IMR-90 (cell line): Measurements from ENCODE around the gene SOBP. TPM values are rescaled to one million over a fixed set of nuclear protein-coding genes. Genes with fewer than 3 reads are reported as not detected.

ENCODE experiments used
- ATAC-seq: fragments of 200-7000 bp; cut with Tn5 transposase; 2 replicates; pipeline ENCODE4 v1.9.1; 2020; ENCODE audit warnings: low read depth, mild to moderate bottlenecking, moderate library complexity
- BruUV-seq: library from RNA; stranded (reverse); fragments of 400-500 nt; replicated peaks from 2 replicates; lab custom pipeline; 2021; lab: Mats Ljungman, UMichigan
- CTCF ChIA-PET: fragments of 300-600 bp; formaldehyde crosslinking; extraction: SDS; loops from one replicate; lab custom pipeline; 2021; ENCODE audit warnings: antibody characterized with exemption; lab: Yijun Ruan, JAX
- POLR2A ChIA-PET: fragments of 300-600 bp; sonication (Branson Sonifier 250); formaldehyde crosslinking; loops from one replicate; lab custom pipeline; 2022; ENCODE audit warnings: antibody characterized with exemption; ENCODE audit not compliant: unreplicated experiment; lab: Charles Lee
- DNase-seq: peaks from one replicate; pipeline ENCODE4 v3.0.0; 2013
- H2AFZ ChIP-seq: replicated peaks from 2 replicates; pipeline ENCODE3; 2013; ENCODE audit warnings: low read length, mild to moderate bottlenecking; ENCODE audit not compliant: poor library complexity
- H2AK5ac ChIP-seq: 2 replicates; pipeline ENCODE4 v1.6.1; 2013; ENCODE audit warnings: low read depth, low read length, inconsistent platforms
- H2AK9ac ChIP-seq: replicated peaks from 2 replicates; pipeline ENCODE3; 2013; ENCODE audit warnings: mild to moderate bottlenecking, low read depth, low read length, moderate library complexity; ENCODE audit not compliant: poor library complexity
- H2BK120ac ChIP-seq: 2 replicates; pipeline ENCODE4 v1.6.1; 2013; ENCODE audit warnings: low read depth, low read length, inconsistent platforms
- H2BK15ac ChIP-seq: 3 replicates; pipeline ENCODE4 v1.6.1; 2013; ENCODE audit warnings: low read depth, low read length, inconsistent platforms
- H2BK20ac ChIP-seq: 2 replicates; pipeline ENCODE4 v1.6.1; 2013; ENCODE audit warnings: low read depth, mild to moderate bottlenecking, inconsistent platforms, low read length, moderate library complexity
- H2BK5ac ChIP-seq: 2 replicates; pipeline ENCODE4 v1.6.1; 2013; ENCODE audit warnings: mild to moderate bottlenecking, low read depth, low read length, inconsistent platforms; ENCODE audit not compliant: poor library complexity, severe bottlenecking
- H3K14ac ChIP-seq: replicated peaks from 2 replicates; pipeline ENCODE4 v1.6.1; 2013; ENCODE audit warnings: low read depth, low read length, inconsistent platforms
- H3K18ac ChIP-seq: 2 replicates; pipeline ENCODE4 v1.6.1; 2013; ENCODE audit warnings: low read depth, low read length, control low read depth
- H3K23ac ChIP-seq: 2 replicates; pipeline ENCODE4 v1.6.1; 2013; ENCODE audit warnings: low read depth, low read length, inconsistent platforms
- H3K27ac ChIP-seq: 2 replicates; pipeline ENCODE4 v1.5.1; 2013; ENCODE audit warnings: mild to moderate bottlenecking, control low read depth, low read length; ENCODE audit not compliant: insufficient read depth
- H3K27me3 ChIP-seq: 2 replicates; pipeline ENCODE4 v1.6.1; 2013; ENCODE audit warnings: low read length; ENCODE audit not compliant: control insufficient read depth, insufficient read depth
- H3K36me3 ChIP-seq: 2 replicates; pipeline ENCODE4 v1.6.1; 2013; ENCODE audit warnings: low read length, mixed read lengths; ENCODE audit not compliant: control insufficient read depth, insufficient read depth
- H3K4ac ChIP-seq: 2 replicates; pipeline ENCODE4 v1.6.1; 2013; ENCODE audit warnings: low read depth, low read length, inconsistent platforms
- H3K4me1 ChIP-seq: 2 replicates; pipeline ENCODE4 v1.6.1; 2013; ENCODE audit warnings: low read length, mixed read lengths; ENCODE audit not compliant: control insufficient read depth, insufficient read depth
- H3K4me2 ChIP-seq: 2 replicates; pipeline ENCODE4 v1.6.1; 2013; ENCODE audit warnings: low read depth, mild to moderate bottlenecking, control low read depth, low read length, moderate library complexity
- H3K4me3 ChIP-seq: 2 replicates; pipeline ENCODE4 v1.5.1; 2013; ENCODE audit warnings: low read depth, mild to moderate bottlenecking, control low read depth, low read length, moderate library complexity; ENCODE audit not compliant: insufficient read depth
- H3K56ac ChIP-seq: 2 replicates; pipeline ENCODE4 v1.6.1; 2013; ENCODE audit warnings: low read length, inconsistent platforms; ENCODE audit not compliant: insufficient read depth; ENCODE audit errors: extremely low read depth
- H3K79me1 ChIP-seq, 2 experiments: 2 replicates each; pipeline ENCODE4 v1.6.1; 2013; ENCODE audit warnings: low read length in 2 of 2, inconsistent platforms in 1 of 2, low read depth in 1 of 2
- H3K9ac ChIP-seq: 2 replicates; pipeline ENCODE4 v1.6.1; 2013; ENCODE audit warnings: low read depth, low read length, control low read depth
- H3K9me1 ChIP-seq: 2 replicates; pipeline ENCODE4 v1.6.1; 2013; ENCODE audit warnings: low read length, inconsistent platforms; ENCODE audit not compliant: insufficient read depth
- H3K9me3 ChIP-seq: 2 replicates; pipeline ENCODE4 v1.6.1; 2013; ENCODE audit warnings: low read length; ENCODE audit not compliant: control insufficient read depth, insufficient read depth
- H4K20me1 ChIP-seq: 2 replicates; pipeline ENCODE4 v1.6.1; 2013; ENCODE audit warnings: low read length, inconsistent platforms; ENCODE audit not compliant: insufficient read depth
- H4K5ac ChIP-seq: 2 replicates; pipeline ENCODE4 v1.6.1; 2013; ENCODE audit warnings: mild to moderate bottlenecking, low read depth, low read length, control low read depth
- H4K8ac ChIP-seq, 2 experiments: 2 replicates each; pipeline ENCODE4 v1.6.1; 2013; ENCODE audit warnings: low read depth in 2 of 2, low read length in 2 of 2, control low read depth in 1 of 2, inconsistent platforms in 1 of 2
- H4K91ac ChIP-seq: 2 replicates; pipeline ENCODE4 v1.6.1; 2013; ENCODE audit warnings: low read depth, low read length, inconsistent platforms; ENCODE audit not compliant: insufficient read depth
- BHLHE40 ChIP-seq: fragments of 150-350 bp; IDR thresholded peaks from 2 replicates; pipeline ENCODE4 v1.6.1; 2016; ENCODE audit warnings: mild to moderate bottlenecking, low read depth, low read length
- CEBPB ChIP-seq: IDR thresholded peaks from 2 replicates; pipeline ENCODE4 v1.6.1; 2012; ENCODE audit warnings: low read depth, low read length, improper control_type of control experiment
- CHD1 ChIP-seq: IDR thresholded peaks from 2 replicates; pipeline ENCODE4 v1.6.1; 2012; ENCODE audit warnings: low read depth, low read length, improper control_type of control experiment
- FOS ChIP-seq: fragments of 150-350 bp; IDR thresholded peaks from 2 replicates; pipeline ENCODE4 v1.6.1; 2016; ENCODE audit warnings: low read depth, low read length
- MAFK ChIP-seq: IDR thresholded peaks from 2 replicates; pipeline ENCODE4 v1.6.1; 2012; ENCODE audit warnings: low read depth, low read length, improper control_type of control experiment
- MAZ ChIP-seq: IDR thresholded peaks from 2 replicates; pipeline ENCODE4 v1.6.1; 2012; ENCODE audit warnings: low read depth, mild to moderate bottlenecking, low read length, improper control_type of control experiment, moderate library complexity, borderline replicate concordance
- MXI1 ChIP-seq: IDR thresholded peaks from 2 replicates; pipeline ENCODE4 v1.6.1; 2012; ENCODE audit warnings: low read depth, mild to moderate bottlenecking, low read length, moderate library complexity, borderline replicate concordance
- NFE2L2 ChIP-seq: fragments of 150-350 bp; IDR thresholded peaks from 2 replicates; pipeline ENCODE4 v1.6.1; 2016; ENCODE audit warnings: low read depth, mild to moderate bottlenecking, low read length
- POLR2A ChIP-seq: IDR thresholded peaks from 2 replicates; pipeline ENCODE4 v1.6.1; 2012; ENCODE audit warnings: mild to moderate bottlenecking, low read depth, low read length
- RAD21 ChIP-seq: IDR thresholded peaks from 2 replicates; pipeline ENCODE4 v1.6.1; 2012; ENCODE audit warnings: low read length, improper control_type of control experiment
- RCOR1 ChIP-seq: IDR thresholded peaks from 2 replicates; pipeline ENCODE4 v1.6.1; 2012; ENCODE audit warnings: mild to moderate bottlenecking, low read length, improper control_type of control experiment; ENCODE audit not compliant: insufficient replicate concordance
- RFX5 ChIP-seq: IDR thresholded peaks from 2 replicates; pipeline ENCODE4 v1.8.0; 2012; ENCODE audit warnings: low read depth, mild to moderate bottlenecking, low read length, moderate library complexity
- SMC3 ChIP-seq: fragments of 150-350 bp; IDR thresholded peaks from 2 replicates; pipeline ENCODE4 v1.6.1; 2016; ENCODE audit warnings: low read depth, mild to moderate bottlenecking, antibody characterized with exemption, low read length, moderate library complexity
- USF2 ChIP-seq: fragments of 150-350 bp; IDR thresholded peaks from 2 replicates; pipeline ENCODE4 v1.6.1; 2017; ENCODE audit warnings: mild to moderate bottlenecking, antibody characterized with exemption, low read length, low read depth
- WGBS, 2 experiments: methylation state at CpG; one replicate each; pipeline versions ENCODE4 v1.1.5 to v1.1.7; 2013; ENCODE audit warnings: missing lambda C conversion rate in 2 of 2; ENCODE audit not compliant: insufficient read length in 1 of 2; ENCODE audit errors: extremely low coverage in 2 of 2; 5-methylcytosine and 5-hydroxymethylcytosine counted together
- dilution Hi-C: fragments of 300-500 bp; cut with HindIII; formaldehyde crosslinking; loops from one replicate; pipeline ENCODE4 v1.14.3; 2018; ENCODE audit warnings: low sequenced_read_pairs; ENCODE audit not compliant: unreplicated experiment
- in situ Hi-C: fragments of 300-500 bp; cut with MboI; formaldehyde crosslinking; loops from 3 replicates; pipeline ENCODE4 v1.14.3; 2019; ENCODE audit warnings: low sequenced_read_pairs, inconsistent platforms, mixed read lengths
- intact Hi-C: fragments of 100-400 bp; cut with micrococcal nuclease; formaldehyde crosslinking; loops from 2 replicates; pipeline ENCODE4 v1.10.0; 2022
- polyA plus RNA-seq, 3 experiments: library from polyadenylated mRNA; depleted of rRNA; stranded (reverse); fragments of >200 nt; gene quantifications; 2 replicates each; pipeline ENCODE4 v1.2.3, GENCODE V29; 2012; ENCODE audit warnings: low replicate concordance in 1 of 3
- total RNA-seq: library from RNA; depleted of rRNA; stranded (reverse); fragments of >200 nt; gene quantifications from 2 replicates; pipeline ENCODE4 v1.2.3, GENCODE V29; 2012
- TF ChIP-seq, protein P1 (sequence below): conservative IDR thresholded peaks from 2 replicates; pipeline ENCODE4 v1.5.1; 2012; ENCODE audit warnings: mild to moderate bottlenecking, low read depth, low read length, improper control_type of control experiment
- TF ChIP-seq, protein P2 (sequence below): fragments of 150-350 bp; IDR thresholded peaks from 2 replicates; pipeline ENCODE4 v1.6.1; 2016; ENCODE audit warnings: low read depth, mild to moderate bottlenecking, low read length, moderate library complexity, borderline replicate concordance

The SOBP gene
- total and polyA plus RNA-seq, 2 of the 4 experiments (the other 2 are of a cell fraction) = 0.60 to 0.72 TPM

DNA sequence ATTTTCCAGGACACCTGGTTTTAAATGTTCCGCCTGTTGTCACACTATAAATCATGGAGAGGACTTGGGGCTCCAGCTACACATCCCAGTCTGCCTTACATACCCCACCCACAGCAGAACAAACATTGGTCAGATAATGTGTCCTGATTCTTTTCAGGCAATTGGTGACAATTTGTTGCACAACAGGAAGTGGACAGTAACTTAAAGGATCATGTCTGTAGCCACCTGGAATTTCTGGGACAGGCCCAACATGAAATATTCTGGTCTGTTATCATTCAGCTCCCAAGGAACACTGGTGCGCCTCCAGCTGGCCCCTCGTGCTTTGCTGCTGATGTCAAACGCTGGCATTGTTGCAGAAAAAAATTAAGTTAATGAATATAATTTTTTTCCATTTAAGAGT, 117.2 kb downstream of the SOBP start:
- no peak overlapping the region for H2BK20ac ChIP-seq
- no peak overlapping the region for H2AK9ac ChIP-seq
- H3K4ac ChIP-seq = no peak overlapping the region
- TF ChIP-seq, protein P1, sequence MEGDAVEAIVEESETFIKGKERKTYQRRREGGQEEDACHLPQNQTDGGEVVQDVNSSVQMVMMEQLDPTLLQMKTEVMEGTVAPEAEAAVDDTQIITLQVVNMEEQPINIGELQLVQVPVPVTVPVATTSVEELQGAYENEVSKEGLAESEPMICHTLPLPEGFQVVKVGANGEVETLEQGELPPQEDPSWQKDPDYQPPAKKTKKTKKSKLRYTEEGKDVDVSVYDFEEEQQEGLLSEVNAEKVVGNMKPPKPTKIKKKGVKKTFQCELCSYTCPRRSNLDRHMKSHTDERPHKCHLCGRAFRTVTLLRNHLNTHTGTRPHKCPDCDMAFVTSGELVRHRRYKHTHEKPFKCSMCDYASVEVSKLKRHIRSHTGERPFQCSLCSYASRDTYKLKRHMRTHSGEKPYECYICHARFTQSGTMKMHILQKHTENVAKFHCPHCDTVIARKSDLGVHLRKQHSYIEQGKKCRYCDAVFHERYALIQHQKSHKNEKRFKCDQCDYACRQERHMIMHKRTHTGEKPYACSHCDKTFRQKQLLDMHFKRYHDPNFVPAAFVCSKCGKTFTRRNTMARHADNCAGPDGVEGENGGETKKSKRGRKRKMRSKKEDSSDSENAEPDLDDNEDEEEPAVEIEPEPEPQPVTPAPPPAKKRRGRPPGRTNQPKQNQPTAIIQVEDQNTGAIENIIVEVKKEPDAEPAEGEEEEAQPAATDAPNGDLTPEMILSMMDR = no peak
- no peak for TF ChIP-seq POLR2A
- TF ChIP-seq FOS = no peak
- TF ChIP-seq BHLHE40 = no peak
- TF ChIP-seq MXI1 = no peak
- TF ChIP-seq, protein P2, sequence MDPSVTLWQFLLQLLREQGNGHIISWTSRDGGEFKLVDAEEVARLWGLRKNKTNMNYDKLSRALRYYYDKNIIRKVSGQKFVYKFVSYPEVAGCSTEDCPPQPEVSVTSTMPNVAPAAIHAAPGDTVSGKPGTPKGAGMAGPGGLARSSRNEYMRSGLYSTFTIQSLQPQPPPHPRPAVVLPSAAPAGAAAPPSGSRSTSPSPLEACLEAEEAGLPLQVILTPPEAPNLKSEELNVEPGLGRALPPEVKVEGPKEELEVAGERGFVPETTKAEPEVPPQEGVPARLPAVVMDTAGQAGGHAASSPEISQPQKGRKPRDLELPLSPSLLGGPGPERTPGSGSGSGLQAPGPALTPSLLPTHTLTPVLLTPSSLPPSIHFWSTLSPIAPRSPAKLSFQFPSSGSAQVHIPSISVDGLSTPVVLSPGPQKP = no peak
- no peak for TF ChIP-seq MAFK
- no peak for TF ChIP-seq NFE2L2
- TF ChIP-seq SMC3 = no peak
- TF ChIP-seq RFX5 = no peak
- TF ChIP-seq RCOR1 = no peak
- TF ChIP-seq CHD1 = no peak
- no peak for TF ChIP-seq RAD21
- TF ChIP-seq USF2 = no peak
- TF ChIP-seq MAZ = no peak
- no peak for TF ChIP-seq CEBPB
- H3K27me3 ChIP-seq = no peaks in the 10 kb centered on the region
- H2BK15ac ChIP-seq = no peak overlapping the region
- H3K36me3 ChIP-seq = 0 out of 2 replicates have a peak, but pooled peaks cover 1% of the 10 kb centered on the region
- H3K4me2 ChIP-seq = no peak overlapping the region
- ChIA-PET POLR2A (no interaction called here), CTCF (no interaction called here)
- DNase-seq = no peak
- dilution Hi-C loops (no loop called here), intact Hi-C loops (no loop called here), in situ Hi-C loops (no loop called here)
- no peak overlapping the region for H3K9ac ChIP-seq
- no peak overlapping the region for H3K14ac ChIP-seq
- no peaks in the 10 kb centered on the region for H3K4me1 ChIP-seq
- no peak overlapping the region for H2BK5ac ChIP-seq
- no peaks in the 10 kb centered on the region for H4K20me1 ChIP-seq
- H3K4me3 ChIP-seq = no peak overlapping the region
- no peak overlapping the region for H2BK120ac ChIP-seq
- no peaks in the 10 kb centered on the region for H3K9me1 ChIP-seq
- no peak overlapping the region for H3K56ac ChIP-seq
- no CpG with 5 or more reads among the region's 4 CpGs for WGBS, 2 experiments
- no peak overlapping the region for H4K8ac ChIP-seq
- H3K79me1 ChIP-seq = no peaks in the 10 kb centered on the region
- no peak overlapping the region for H3K23ac ChIP-seq
- no peak overlapping the region for H2AFZ ChIP-seq
- H4K91ac ChIP-seq = no peak overlapping the region
- no peaks in the 10 kb centered on the region for H3K9me3 ChIP-seq
- no peak overlapping the region for H3K18ac ChIP-seq
- H2AK5ac ChIP-seq = no peak overlapping the region
- no peak overlapping the region for H4K5ac ChIP-seq
- ATAC-seq = no peak
- no peak overlapping the region for H3K27ac ChIP-seq
- BruUV-seq = no TSS peak
